WTC11 (cell line): ENCODE data around the gene WDR76. TPM values are rescaled to one million over a fixed set of nuclear protein-coding genes. Genes with fewer than 3 reads are reported as not detected.

Experiments used
- ATAC-seq: fragments of 200-7000 bp; cut with Tn5 transposase; 2 replicates; pipeline ENCODE4 v1.10.0; 2021; ENCODE audit warnings: mild to moderate bottlenecking, moderate library complexity
- CTCF ChIA-PET: fragments of 300-600 bp; sonication (Branson Sonifier 250); formaldehyde crosslinking; loops from one replicate; lab custom pipeline; 2021; ENCODE audit warnings: antibody characterized with exemption; lab: Charles Lee
- POLR2A ChIA-PET: fragments of 350-600 bp; sonication (Branson Sonifier 250); formaldehyde crosslinking; loops from one replicate; lab custom pipeline; 2021; ENCODE audit warnings: antibody characterized with exemption; lab: Charles Lee
- DNase-seq: peaks from one replicate; pipeline ENCODE4 v3.0.0; 2021; ENCODE audit warnings: low spot score
- H3K27ac Mint-ChIP-seq: 2 replicates; pipeline ENCODE4 v1.8.0; 2021; ENCODE audit warnings: mixed read lengths
- H3K27me3 Mint-ChIP-seq: 2 replicates; pipeline ENCODE4 v1.8.0; 2021; ENCODE audit warnings: low read depth, mild to moderate bottlenecking, moderate library complexity, mixed read lengths
- H3K36me3 Mint-ChIP-seq: 2 replicates; pipeline ENCODE4 v1.8.0; 2021; ENCODE audit warnings: mixed read lengths
- H3K4me1 Mint-ChIP-seq: 2 replicates; pipeline ENCODE4 v1.8.0; 2022; ENCODE audit warnings: mixed read lengths
- H3K4me3 Mint-ChIP-seq: 2 replicates; pipeline ENCODE4 v1.8.0; 2021; ENCODE audit warnings: mild to moderate bottlenecking, moderate library complexity, mixed read lengths
- H3K9me3 Mint-ChIP-seq: 2 replicates; pipeline ENCODE4 v1.8.0; 2021; ENCODE audit warnings: mixed read lengths
- CREM ChIP-seq: sonication (generic); formaldehyde crosslinking; IDR thresholded peaks from 2 replicates; pipeline ENCODE4 v1.8.1; 2022; ENCODE audit warnings: mild to moderate bottlenecking, missing genetic modification reagents, moderate library complexity
- ERG ChIP-seq: fragments of 250-450 bp; sonication (Bioruptor Pico); IDR thresholded peaks from 2 replicates; pipeline ENCODE4 v1.8.0; 2021; ENCODE audit warnings: mild to moderate bottlenecking
- ESRRA ChIP-seq: sonication (generic); formaldehyde crosslinking; IDR thresholded peaks from 2 replicates; pipeline ENCODE4 v1.8.1; 2022; ENCODE audit warnings: mild to moderate bottlenecking, missing genetic modification reagents, borderline replicate concordance
- FOXP4 ChIP-seq: sonication (generic); formaldehyde crosslinking; IDR thresholded peaks from 2 replicates; pipeline ENCODE4 v1.8.0; 2022; ENCODE audit warnings: mild to moderate bottlenecking, missing genetic modification reagents
- JUN ChIP-seq: sonication (generic); formaldehyde crosslinking; IDR thresholded peaks from 2 replicates; pipeline ENCODE4 v1.8.0; 2023; ENCODE audit warnings: mild to moderate bottlenecking, missing genetic modification reagents
- NR3C1 ChIP-seq: sonication (generic); formaldehyde crosslinking; conservative IDR thresholded peaks from 2 replicates; pipeline ENCODE4 v1.8.1; 2023; ENCODE audit warnings: low read depth, mild to moderate bottlenecking, missing genetic modification reagents
- RELA ChIP-seq: sonication (generic); formaldehyde crosslinking; IDR thresholded peaks from 2 replicates; pipeline ENCODE4 v1.8.1; 2022; ENCODE audit warnings: missing genetic modification reagents, mild to moderate bottlenecking, borderline replicate concordance
- TCF7 ChIP-seq: sonication (generic); formaldehyde crosslinking; IDR thresholded peaks from 2 replicates; pipeline ENCODE4 v1.8.0; 2022; ENCODE audit warnings: mild to moderate bottlenecking, low read depth, missing genetic modification reagents, moderate library complexity
- USF2 ChIP-seq: sonication (generic); formaldehyde crosslinking; IDR thresholded peaks from 2 replicates; pipeline ENCODE4 v1.8.1; 2023; ENCODE audit warnings: mild to moderate bottlenecking, missing genetic modification reagents, moderate library complexity
- ZNF138 ChIP-seq: sonication (generic); formaldehyde crosslinking; conservative IDR thresholded peaks from 2 replicates; pipeline ENCODE4 v1.8.1; 2022; ENCODE audit warnings: mild to moderate bottlenecking, moderate library complexity, missing genetic modification reagents
- ZNF317 ChIP-seq: sonication (generic); formaldehyde crosslinking; IDR thresholded peaks from 2 replicates; pipeline ENCODE4 v1.8.1; 2023; ENCODE audit warnings: low read depth, mild to moderate bottlenecking, moderate library complexity, missing genetic modification reagents, borderline replicate concordance
- total RNA-seq: library from RNA; stranded (reverse); gene quantifications from 3 replicates; pipeline ENCODE4 v1.2.3, GENCODE V29; 2021
- TF ChIP-seq, protein P1 (sequence below): fragments of 250-450 bp; sonication (Bioruptor Pico); IDR thresholded peaks from 2 replicates; pipeline ENCODE4 v1.9.0; 2021; ENCODE audit warnings: moderate library complexity, mild to moderate bottlenecking, inconsistent platforms, borderline replicate concordance
- TF ChIP-seq, protein P2 (sequence below): fragments of 250-450 bp; sonication (Bioruptor Pico); conservative IDR thresholded peaks from 2 replicates; pipeline ENCODE4 v1.9.0; 2021; ENCODE audit warnings: mild to moderate bottlenecking
- TF ChIP-seq, protein P3 (sequence below): sonication (generic); formaldehyde crosslinking; IDR thresholded peaks from 2 replicates; pipeline ENCODE4 v1.8.1; 2022; ENCODE audit warnings: mild to moderate bottlenecking, missing genetic modification reagents, moderate library complexity, borderline replicate concordance
- TF ChIP-seq, protein P4 (sequence below): sonication (generic); formaldehyde crosslinking; IDR thresholded peaks from 2 replicates; pipeline ENCODE4 v1.8.0; 2022; ENCODE audit warnings: missing genetic modification reagents
- TF ChIP-seq, protein P5 (sequence below): sonication (generic); formaldehyde crosslinking; IDR thresholded peaks from 2 replicates; pipeline ENCODE4 v1.8.1; 2022; ENCODE audit warnings: mild to moderate bottlenecking, moderate library complexity, missing genetic modification reagents
- TF ChIP-seq, protein P6 (sequence below): sonication (generic); formaldehyde crosslinking; IDR thresholded peaks from 2 replicates; pipeline ENCODE4 v1.8.0; 2023; ENCODE audit warnings: missing genetic modification reagents

WDR76 gene
- total RNA-seq, 1 experiment from 2014 or later, result 16.2 TPM

DNA sequence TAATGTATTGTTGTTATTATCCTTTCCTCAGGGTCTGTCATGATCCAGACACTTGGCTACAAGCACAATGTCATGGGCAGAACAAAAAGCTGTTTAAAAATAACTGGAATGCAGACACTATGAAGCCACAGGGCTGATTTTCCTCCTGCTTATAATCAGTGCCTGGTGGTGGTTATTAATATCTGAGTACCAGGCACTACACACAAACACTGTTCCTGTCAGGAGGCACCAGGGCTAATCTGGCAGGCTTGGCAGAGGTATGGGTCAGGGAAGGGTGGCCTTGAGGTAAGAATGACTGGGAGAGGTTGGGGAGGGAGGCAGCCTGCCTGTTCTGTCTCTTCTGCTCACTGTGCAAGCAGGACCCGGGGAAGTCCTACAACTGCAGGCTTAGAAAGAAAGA, 67.2 kb downstream of the WDR76 start:
- TF ChIP-seq, protein P1, sequence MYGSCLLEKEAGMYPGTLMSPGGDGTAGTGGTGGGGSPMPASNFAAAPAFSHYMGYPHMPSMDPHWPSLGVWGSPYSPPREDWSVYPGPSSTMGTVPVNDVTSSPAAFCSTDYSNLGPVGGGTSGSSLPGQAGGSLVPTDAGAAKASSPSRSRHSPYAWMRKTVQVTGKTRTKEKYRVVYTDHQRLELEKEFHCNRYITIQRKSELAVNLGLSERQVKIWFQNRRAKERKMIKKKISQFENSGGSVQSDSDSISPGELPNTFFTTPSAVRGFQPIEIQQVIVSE (CRISPR knock-in tag), result no peak
- TF ChIP-seq RELA (no peak), CREM (no peak), ERG (CRISPR knock-in tag) (no peak), ZNF317 (CRISPR knock-in tag) (no peak), ZNF138 (CRISPR knock-in tag) (no peak), USF2 (CRISPR knock-in tag) (no peak), ESRRA (no peak)
- TF ChIP-seq, protein P2, sequence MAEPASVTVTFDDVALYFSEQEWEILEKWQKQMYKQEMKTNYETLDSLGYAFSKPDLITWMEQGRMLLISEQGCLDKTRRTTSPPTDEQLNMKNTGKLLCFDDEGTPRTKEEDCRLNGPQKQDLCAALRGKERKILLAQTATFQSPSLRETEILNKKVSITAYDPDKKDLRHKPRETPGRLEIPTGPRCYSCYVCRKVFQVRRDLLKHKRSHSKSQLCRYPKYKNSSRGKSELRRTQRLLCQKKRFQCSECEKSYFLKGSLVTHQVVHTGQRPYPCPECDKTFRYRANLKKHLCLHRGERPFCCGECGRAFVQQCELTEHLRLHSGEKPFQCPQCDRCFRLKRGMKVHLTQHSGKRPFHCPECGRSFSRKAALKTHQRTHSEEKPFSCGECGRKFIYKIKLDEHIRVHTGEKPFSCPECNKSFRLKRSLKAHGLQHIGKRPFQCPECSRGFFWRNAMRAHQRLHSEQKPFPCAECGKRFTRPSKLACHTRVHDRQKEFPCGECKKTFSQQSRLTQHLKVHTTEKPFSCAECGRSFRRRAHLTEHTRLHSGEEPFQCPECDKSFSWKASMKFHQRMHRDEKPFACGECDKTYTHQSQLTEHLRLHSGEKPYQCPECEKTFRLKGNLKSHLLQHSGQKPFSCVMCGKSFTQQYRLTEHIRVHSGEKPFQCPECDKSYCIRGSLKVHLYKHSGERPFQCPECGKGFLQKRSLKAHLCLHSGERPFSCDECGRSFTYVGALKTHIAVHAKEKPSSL (CRISPR knock-in tag), result no peak
- TF ChIP-seq, protein P3, sequence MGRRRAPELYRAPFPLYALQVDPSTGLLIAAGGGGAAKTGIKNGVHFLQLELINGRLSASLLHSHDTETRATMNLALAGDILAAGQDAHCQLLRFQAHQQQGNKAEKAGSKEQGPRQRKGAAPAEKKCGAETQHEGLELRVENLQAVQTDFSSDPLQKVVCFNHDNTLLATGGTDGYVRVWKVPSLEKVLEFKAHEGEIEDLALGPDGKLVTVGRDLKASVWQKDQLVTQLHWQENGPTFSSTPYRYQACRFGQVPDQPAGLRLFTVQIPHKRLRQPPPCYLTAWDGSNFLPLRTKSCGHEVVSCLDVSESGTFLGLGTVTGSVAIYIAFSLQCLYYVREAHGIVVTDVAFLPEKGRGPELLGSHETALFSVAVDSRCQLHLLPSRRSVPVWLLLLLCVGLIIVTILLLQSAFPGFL (CRISPR knock-in tag), result no peak
- TF ChIP-seq, protein P4, sequence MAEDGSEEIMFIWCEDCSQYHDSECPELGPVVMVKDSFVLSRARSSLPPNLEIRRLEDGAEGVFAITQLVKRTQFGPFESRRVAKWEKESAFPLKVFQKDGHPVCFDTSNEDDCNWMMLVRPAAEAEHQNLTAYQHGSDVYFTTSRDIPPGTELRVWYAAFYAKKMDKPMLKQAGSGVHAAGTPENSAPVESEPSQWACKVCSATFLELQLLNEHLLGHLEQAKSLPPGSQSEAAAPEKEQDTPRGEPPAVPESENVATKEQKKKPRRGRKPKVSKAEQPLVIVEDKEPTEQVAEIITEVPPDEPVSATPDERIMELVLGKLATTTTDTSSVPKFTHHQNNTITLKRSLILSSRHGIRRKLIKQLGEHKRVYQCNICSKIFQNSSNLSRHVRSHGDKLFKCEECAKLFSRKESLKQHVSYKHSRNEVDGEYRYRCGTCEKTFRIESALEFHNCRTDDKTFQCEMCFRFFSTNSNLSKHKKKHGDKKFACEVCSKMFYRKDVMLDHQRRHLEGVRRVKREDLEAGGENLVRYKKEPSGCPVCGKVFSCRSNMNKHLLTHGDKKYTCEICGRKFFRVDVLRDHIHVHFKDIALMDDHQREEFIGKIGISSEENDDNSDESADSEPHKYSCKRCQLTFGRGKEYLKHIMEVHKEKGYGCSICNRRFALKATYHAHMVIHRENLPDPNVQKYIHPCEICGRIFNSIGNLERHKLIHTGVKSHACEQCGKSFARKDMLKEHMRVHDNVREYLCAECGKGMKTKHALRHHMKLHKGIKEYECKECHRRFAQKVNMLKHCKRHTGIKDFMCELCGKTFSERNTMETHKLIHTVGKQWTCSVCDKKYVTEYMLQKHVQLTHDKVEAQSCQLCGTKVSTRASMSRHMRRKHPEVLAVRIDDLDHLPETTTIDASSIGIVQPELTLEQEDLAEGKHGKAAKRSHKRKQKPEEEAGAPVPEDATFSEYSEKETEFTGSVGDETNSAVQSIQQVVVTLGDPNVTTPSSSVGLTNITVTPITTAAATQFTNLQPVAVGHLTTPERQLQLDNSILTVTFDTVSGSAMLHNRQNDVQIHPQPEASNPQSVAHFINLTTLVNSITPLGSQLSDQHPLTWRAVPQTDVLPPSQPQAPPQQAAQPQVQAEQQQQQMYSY (CRISPR knock-in tag), result no peak
- TF ChIP-seq, all 79 proteins: peak for 0
- H3K36me3 Mint-ChIP-seq, result 0 out of 2 replicates have a peak, but pooled peaks cover 13% of the 10 kb centered on the region
- no peak for DNase-seq
- peaks cover 11% of the 10 kb centered on the region for H3K4me1 Mint-ChIP-seq
- H3K27ac Mint-ChIP-seq, result no peak overlapping the region
- H3K9me3 Mint-ChIP-seq, result no peaks in the 10 kb centered on the region
- ATAC-seq, result no peak
- ChIA-PET POLR2A (no interaction called here), CTCF (interaction anchor here (1.4 kb wide), 1 partner anchor 12 kb away, joined by 3 read pairs; no protein-coding TSS in a partner anchor)
- H3K4me3 Mint-ChIP-seq, result no peak overlapping the region
- H3K27me3 Mint-ChIP-seq, result no peaks in the 10 kb centered on the region

DNA sequence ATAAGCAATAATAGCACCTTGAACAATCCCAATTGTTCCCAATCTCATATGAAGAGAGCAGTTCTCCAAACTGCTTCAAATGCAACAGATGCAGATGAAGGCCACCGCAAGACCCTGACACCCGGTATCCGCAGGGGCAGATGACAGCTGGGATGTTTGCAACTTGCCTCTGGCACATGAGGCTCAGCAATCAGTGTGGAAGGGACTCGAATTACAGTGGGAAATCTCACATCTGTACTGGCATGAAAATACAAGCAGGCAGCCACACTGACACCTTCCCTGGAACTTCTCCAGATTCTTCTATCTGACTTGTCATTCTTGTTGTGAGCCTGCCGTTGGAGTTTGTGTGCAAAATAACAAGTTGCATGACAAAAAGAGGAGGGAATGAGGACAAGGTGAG, 68.8 kb downstream of the WDR76 start:
- no peak overlapping the region for H3K4me3 Mint-ChIP-seq
- 0 out of 2 replicates have a peak, but pooled peaks cover 13% of the 10 kb centered on the region for H3K36me3 Mint-ChIP-seq
- H3K27ac Mint-ChIP-seq, result no peak overlapping the region
- no peak for ATAC-seq
- DNase-seq, result no peak
- CTCF ChIA-PET, result interaction anchor here (1.4 to 2.3 kb wide), 2 partner anchors 14 to 170 kb away, joined by 4 to 8 read pairs; no protein-coding TSS in a partner anchor
- no peaks in the 10 kb centered on the region for H3K9me3 Mint-ChIP-seq
- peaks cover 10% of the 10 kb centered on the region for H3K4me1 Mint-ChIP-seq
- TF ChIP-seq FOXP4, result no peak
- TF ChIP-seq TCF7 (CRISPR knock-in tag), result no peak
- TF ChIP-seq JUN (CRISPR knock-in tag), result no peak
- no peak for TF ChIP-seq NR3C1
- TF ChIP-seq, protein P5, sequence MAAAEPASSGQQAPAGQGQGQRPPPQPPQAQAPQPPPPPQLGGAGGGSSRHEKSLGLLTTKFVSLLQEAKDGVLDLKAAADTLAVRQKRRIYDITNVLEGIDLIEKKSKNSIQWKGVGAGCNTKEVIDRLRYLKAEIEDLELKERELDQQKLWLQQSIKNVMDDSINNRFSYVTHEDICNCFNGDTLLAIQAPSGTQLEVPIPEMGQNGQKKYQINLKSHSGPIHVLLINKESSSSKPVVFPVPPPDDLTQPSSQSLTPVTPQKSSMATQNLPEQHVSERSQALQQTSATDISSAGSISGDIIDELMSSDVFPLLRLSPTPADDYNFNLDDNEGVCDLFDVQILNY (CRISPR knock-in tag), result no peak
- TF ChIP-seq, protein P6, sequence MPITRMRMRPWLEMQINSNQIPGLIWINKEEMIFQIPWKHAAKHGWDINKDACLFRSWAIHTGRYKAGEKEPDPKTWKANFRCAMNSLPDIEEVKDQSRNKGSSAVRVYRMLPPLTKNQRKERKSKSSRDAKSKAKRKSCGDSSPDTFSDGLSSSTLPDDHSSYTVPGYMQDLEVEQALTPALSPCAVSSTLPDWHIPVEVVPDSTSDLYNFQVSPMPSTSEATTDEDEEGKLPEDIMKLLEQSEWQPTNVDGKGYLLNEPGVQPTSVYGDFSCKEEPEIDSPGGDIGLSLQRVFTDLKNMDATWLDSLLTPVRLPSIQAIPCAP, result no peak
- no peak for TF ChIP-seq USF2 (CRISPR knock-in tag)
- no peaks in the 10 kb centered on the region for H3K27me3 Mint-ChIP-seq
- POLR2A ChIA-PET, result no interaction called here
